Activated T-helper 1 cell treated with anti-CD3 and anti-CD28 coated beads, Interleukin-12 subunit alpha, Interleukin-12 subunit beta, Interleukin-2, Interleukin-4 antibody, amounts not matched to agents 30 ng/mL and 10 ng/mL and 1 ng/mL, durations not matched to agents 14 hours and 24 hours and 36 hours (primary cell): Measurements from ENCODE around the gene TTPAL. TPM values are rescaled to one million over a fixed set of nuclear protein-coding genes. Genes with fewer than 3 reads are reported as not detected.

Experiments
- DNase-seq: peaks from one replicate; pipeline ENCODE4 v3.0.0; 2021; ENCODE audit warnings: low spot score
- H3K27ac Mint-ChIP-seq: one replicate; pipeline ENCODE4 v1.8.0; 2021; ENCODE audit warnings: mild to moderate bottlenecking, mixed read lengths
- H3K27me3 Mint-ChIP-seq: one replicate; pipeline ENCODE4 v1.8.0; 2022; ENCODE audit warnings: mild to moderate bottlenecking, moderate library complexity, mixed read lengths; ENCODE audit not compliant: insufficient read depth
- H3K36me3 Mint-ChIP-seq: one replicate; pipeline ENCODE4 v1.8.0; 2021; ENCODE audit warnings: low read depth, mixed read lengths
- H3K4me1 Mint-ChIP-seq: one replicate; pipeline ENCODE4 v1.8.0; 2021; ENCODE audit warnings: low read depth, mixed read lengths
- H3K4me3 Mint-ChIP-seq: one replicate; pipeline ENCODE4 v1.8.0; 2021; ENCODE audit warnings: mild to moderate bottlenecking, moderate library complexity, mixed read lengths
- H3K9me3 Mint-ChIP-seq: one replicate; pipeline ENCODE4 v1.8.0; 2021; ENCODE audit warnings: mixed read lengths
- intact Hi-C: fragments of 100-400 bp; cut with micrococcal nuclease; formaldehyde crosslinking; loops from one replicate; pipeline ENCODE4 v1.15.1; 2024
- total RNA-seq: library from RNA; stranded (reverse); gene quantifications from 2 replicates; pipeline ENCODE4 v1.2.3, GENCODE V29; 2022

The TTPAL gene
- total RNA-seq, 1 donor from 2014 or later: 22.9 TPM

DNA sequence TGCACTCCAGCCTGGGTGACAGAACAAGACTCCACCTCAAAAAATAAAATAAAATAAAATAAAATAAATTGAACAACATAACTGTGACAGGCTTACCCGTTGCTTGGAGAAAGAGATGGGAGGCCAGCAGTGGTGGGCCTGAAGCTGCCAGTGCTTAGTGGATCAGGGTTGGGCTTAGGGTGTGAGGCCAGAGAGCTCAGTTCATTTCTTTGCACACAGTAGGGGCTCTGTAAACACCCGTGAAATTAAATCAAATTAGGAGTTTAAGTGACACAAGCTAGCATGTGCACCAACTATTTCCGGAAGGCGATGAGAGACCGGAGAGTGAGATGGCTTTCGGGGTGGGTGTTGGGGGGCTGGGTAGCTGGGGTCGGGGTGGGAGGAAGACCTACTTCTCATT, 25.8 kb upstream of the TTPAL start:
- no peaks in the 10 kb centered on the region for H3K4me1 Mint-ChIP-seq
- DNase-seq: no peak
- H3K36me3 Mint-ChIP-seq: no peaks in the 10 kb centered on the region
- peaks cover 2% of the 10 kb centered on the region for H3K27me3 Mint-ChIP-seq
- H3K27ac Mint-ChIP-seq: no peak overlapping the region
- H3K9me3 Mint-ChIP-seq: no peaks in the 10 kb centered on the region
- no peak overlapping the region for H3K4me3 Mint-ChIP-seq
- intact Hi-C loops: no loop called here

GRCh38 chr20:44450281-44450889, 25.3 kb upstream of the TTPAL start:
- Mint-ChIP-seq H3K4me3 (no peak overlapping the region), H3K36me3 (no peaks in the 10 kb centered on the region), H3K9me3 (no peaks in the 10 kb centered on the region), H3K27me3 (peaks cover 2% of the 10 kb centered on the region), H3K4me1 (no peaks in the 10 kb centered on the region), H3K27ac (no peak overlapping the region)
- intact Hi-C loops: no loop called here
- DNase-seq: no peak

DNA sequence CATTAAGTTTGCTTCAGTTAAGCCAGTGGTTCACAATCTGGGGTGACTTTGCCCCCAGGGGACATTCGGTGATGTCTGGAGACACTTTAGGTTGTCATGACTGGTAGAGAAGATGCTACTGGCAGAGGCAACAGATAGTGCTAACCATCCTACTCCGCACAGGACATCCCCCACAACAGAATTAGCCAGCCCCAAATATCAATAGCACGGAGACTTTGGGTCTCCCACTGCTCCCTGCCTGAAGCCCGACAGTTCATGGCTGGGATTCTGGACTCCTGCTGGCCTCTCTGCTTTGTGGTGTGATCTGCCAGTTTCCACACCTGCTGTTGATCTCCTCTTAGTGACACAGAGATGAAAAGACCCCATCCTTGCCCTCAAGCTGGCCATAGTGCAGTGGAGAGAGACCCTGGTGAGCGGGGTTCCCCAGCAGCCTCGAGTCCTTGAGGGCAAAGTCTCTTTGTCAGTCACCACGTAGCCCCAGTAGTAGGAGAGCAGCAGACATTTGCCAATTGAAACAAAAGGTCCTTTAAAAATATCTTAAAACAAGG, 24.7 kb upstream of the TTPAL start:
- intact Hi-C loops: no loop called here
- no peak overlapping the region for H3K4me3 Mint-ChIP-seq
- DNase-seq: no peak
- no peaks in the 10 kb centered on the region for H3K36me3 Mint-ChIP-seq
- no peaks in the 10 kb centered on the region for H3K4me1 Mint-ChIP-seq
- peaks cover 2% of the 10 kb centered on the region for H3K27me3 Mint-ChIP-seq
- no peak overlapping the region for H3K27ac Mint-ChIP-seq
- no peaks in the 10 kb centered on the region for H3K9me3 Mint-ChIP-seq

DNA sequence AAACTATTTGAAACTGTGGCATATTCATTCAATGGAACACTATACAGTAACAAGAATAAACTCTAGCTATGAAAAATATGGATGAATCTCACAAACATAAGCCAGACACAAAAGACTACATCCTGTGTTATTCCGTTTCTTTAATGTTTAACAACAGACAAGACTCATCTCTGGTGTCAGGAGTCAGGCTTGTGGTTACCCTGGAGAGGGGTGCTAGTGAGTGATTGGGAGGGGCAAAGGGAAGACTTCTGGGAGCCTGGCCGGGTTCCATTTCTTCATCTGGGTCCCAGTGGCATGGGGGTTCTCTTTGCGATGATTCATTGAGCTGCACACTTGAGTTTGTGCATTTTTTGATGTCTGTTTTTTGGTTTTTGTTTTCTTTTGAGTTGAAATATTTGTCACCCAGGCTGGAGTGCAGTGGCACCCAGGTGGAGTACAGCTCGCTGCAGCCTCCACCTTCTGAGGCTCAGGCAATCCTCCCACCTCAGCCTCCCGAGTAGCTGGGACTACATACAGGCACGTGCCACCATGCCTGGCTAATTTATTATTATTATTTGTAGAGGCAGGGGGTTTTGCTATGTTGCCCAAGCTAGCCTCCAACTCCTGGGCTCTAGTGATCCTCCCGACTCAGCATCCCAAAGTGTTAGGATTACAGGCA, 21.2 kb upstream of the TTPAL start:
- no peaks in the 10 kb centered on the region for H3K4me1 Mint-ChIP-seq
- intact Hi-C loops: no loop called here
- H3K27me3 Mint-ChIP-seq: no peaks in the 10 kb centered on the region
- H3K9me3 Mint-ChIP-seq: no peaks in the 10 kb centered on the region
- no peak for DNase-seq
- no peak overlapping the region for H3K4me3 Mint-ChIP-seq
- H3K36me3 Mint-ChIP-seq: no peaks in the 10 kb centered on the region
- no peak overlapping the region for H3K27ac Mint-ChIP-seq

DNA sequence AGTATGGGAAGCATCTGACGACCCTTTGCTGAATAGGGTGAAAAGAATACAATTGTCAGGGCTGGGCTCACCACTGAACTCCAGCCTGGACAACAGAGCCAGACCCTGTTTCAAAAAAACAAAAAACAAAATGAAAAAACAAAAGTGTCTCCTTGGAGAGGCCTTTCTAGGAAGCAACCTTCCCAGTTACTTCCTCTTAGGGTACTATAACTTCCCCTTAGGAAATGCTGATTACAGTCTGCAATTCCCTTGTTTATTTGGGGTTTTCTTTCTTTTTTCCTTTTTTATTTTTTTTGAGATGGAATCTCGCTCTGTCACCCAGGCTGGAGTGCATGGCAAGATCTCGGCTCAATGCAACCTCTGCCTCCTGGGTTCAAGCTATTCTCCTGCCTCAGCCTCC, 20.5 kb upstream of the TTPAL start:
- Mint-ChIP-seq H3K36me3 (no peaks in the 10 kb centered on the region), H3K4me3 (no peak overlapping the region), H3K4me1 (no peaks in the 10 kb centered on the region), H3K9me3 (no peaks in the 10 kb centered on the region), H3K27ac (no peak overlapping the region), H3K27me3 (no peaks in the 10 kb centered on the region)
- DNase-seq: no peak
- intact Hi-C loops: no loop called here

- no peak overlapping the region for H3K27ac Mint-ChIP-seq
- no peaks in the 10 kb centered on the region for H3K4me1 Mint-ChIP-seq
- no peaks in the 10 kb centered on the region for H3K27me3 Mint-ChIP-seq
- no peak overlapping the region for H3K4me3 Mint-ChIP-seq
- no peaks in the 10 kb centered on the region for H3K9me3 Mint-ChIP-seq
- no peak for DNase-seq
- no peaks in the 10 kb centered on the region for H3K36me3 Mint-ChIP-seq
- intact Hi-C loops: no loop called here
These were observed 19.1 kb upstream of the TTPAL start for GRCh38 chr20:44456611-44457010.

GRCh38 chr20:44457016-44457415, 18.7 kb upstream of the TTPAL start:
- Mint-ChIP-seq H3K9me3 (no peaks in the 10 kb centered on the region), H3K36me3 (no peaks in the 10 kb centered on the region), H3K4me3 (no peak overlapping the region), H3K27me3 (no peaks in the 10 kb centered on the region), H3K4me1 (no peaks in the 10 kb centered on the region), H3K27ac (no peak overlapping the region)
- DNase-seq: no peak
- intact Hi-C loops: no loop called here

DNA sequence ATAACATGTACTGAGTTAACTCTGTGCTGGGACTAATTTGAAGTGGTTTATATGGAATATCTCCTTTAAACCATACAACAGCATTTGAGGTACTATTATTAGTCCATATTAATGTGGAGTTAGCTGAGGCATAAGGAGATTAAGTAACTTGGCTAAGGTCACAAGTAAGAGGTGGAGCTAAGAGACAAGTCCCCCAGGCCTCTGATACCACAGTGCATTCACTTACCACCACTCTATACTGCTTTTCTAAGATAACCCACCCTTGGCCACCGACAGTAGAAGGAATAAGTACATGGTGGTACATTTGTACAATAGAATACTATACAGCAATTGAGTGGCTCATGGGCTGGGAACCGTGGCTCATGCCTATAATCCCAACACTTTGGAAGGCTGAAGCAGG, 16.4 kb upstream of the TTPAL start:
- H3K27me3 Mint-ChIP-seq: peaks cover 2% of the 10 kb centered on the region
- no peak overlapping the region for H3K27ac Mint-ChIP-seq
- no peak overlapping the region for H3K4me3 Mint-ChIP-seq
- H3K36me3 Mint-ChIP-seq: no peaks in the 10 kb centered on the region
- no peaks in the 10 kb centered on the region for H3K9me3 Mint-ChIP-seq
- intact Hi-C loops: no loop called here
- H3K4me1 Mint-ChIP-seq: no peaks in the 10 kb centered on the region
- DNase-seq: no peak

DNA sequence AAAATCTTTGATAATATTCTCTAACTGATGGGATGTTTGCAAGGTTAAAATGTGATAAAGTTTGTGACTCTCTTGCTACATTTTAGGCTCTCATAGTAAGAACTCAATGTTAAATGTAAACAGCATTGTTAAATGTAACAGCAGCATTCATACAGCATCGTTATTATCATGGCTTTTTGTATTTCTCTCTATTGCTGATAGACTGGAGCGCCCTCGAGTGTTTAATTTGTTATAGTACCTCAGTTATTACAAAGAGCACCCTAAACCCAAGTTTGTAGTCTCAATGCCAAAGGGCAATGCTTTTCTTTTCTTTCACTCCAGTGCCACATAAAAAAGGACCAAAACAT, 14.9 kb upstream of the TTPAL start:
- Mint-ChIP-seq H3K27me3 (peaks cover 2% of the 10 kb centered on the region), H3K36me3 (no peaks in the 10 kb centered on the region), H3K4me3 (no peak overlapping the region), H3K27ac (no peak overlapping the region), H3K9me3 (no peaks in the 10 kb centered on the region), H3K4me1 (no peaks in the 10 kb centered on the region)
- intact Hi-C loops: loop anchor here (1.0 kb wide), 1 partner anchor 72 kb away; no protein-coding TSS in a partner anchor
- no peak for DNase-seq

GRCh38 chr20:44461142-44461802, 14.4 kb upstream of the TTPAL start:
- peaks cover 2% of the 10 kb centered on the region for H3K27me3 Mint-ChIP-seq
- H3K4me1 Mint-ChIP-seq: no peaks in the 10 kb centered on the region
- no peak for DNase-seq
- H3K4me3 Mint-ChIP-seq: no peak overlapping the region
- intact Hi-C loops: loop anchor here (1.0 kb wide), 1 partner anchor 73 kb away; no protein-coding TSS in a partner anchor
- no peaks in the 10 kb centered on the region for H3K9me3 Mint-ChIP-seq
- no peak overlapping the region for H3K27ac Mint-ChIP-seq
- no peaks in the 10 kb centered on the region for H3K36me3 Mint-ChIP-seq

DNA sequence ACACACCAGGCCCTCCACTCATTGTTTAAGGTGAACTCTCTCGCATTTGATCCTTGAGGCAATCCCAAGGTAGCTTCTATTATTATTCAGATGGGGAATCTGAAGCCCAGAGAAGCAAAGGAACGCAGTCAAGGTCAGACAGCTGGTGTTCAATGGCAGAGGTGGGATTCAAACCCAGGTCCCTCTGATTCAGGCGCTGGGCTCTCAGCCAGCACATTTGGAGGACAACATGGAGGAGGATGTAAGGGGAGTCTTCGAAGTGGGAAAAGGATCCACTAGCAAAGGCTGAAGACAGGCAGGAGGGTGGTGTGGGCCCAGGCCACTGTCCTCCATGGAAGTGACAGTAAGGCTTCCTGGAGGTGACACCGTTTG, 13.9 kb upstream of the TTPAL start:
- no peak for DNase-seq
- intact Hi-C loops: loop anchor here (1.0 kb wide), 1 partner anchor 73 kb away; no protein-coding TSS in a partner anchor
- Mint-ChIP-seq H3K9me3 (no peaks in the 10 kb centered on the region), H3K27ac (no peak overlapping the region), H3K4me3 (no peak overlapping the region), H3K27me3 (peaks cover 2% of the 10 kb centered on the region), H3K4me1 (no peaks in the 10 kb centered on the region), H3K36me3 (no peaks in the 10 kb centered on the region)

DNA sequence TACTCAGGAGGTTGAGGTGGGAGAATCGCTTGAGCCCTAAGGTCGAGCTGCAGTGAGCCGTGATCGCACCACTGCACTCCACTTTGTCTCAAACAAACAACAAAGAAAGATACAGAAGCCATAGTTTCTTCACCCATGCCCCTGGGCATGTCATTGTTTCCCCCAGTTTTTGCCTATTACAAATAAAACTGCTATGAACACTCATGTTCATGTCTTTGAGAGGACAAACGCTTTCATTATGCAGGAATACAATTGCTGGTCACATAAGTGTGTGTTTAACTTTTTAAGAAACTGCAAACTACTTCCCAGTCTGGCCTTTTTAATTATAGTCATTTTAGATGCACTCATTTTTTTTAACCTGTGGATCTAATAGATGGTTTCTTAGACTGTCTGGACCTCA, 12.2 kb upstream of the TTPAL start:
- Mint-ChIP-seq H3K4me3 (no peak overlapping the region), H3K27ac (no peak overlapping the region), H3K9me3 (no peaks in the 10 kb centered on the region), H3K4me1 (no peaks in the 10 kb centered on the region), H3K27me3 (peaks cover 2% of the 10 kb centered on the region), H3K36me3 (no peaks in the 10 kb centered on the region)
- intact Hi-C loops: no loop called here
- DNase-seq: no peak

GRCh38 chr20:44464514-44464913, 11.2 kb upstream of the TTPAL start:
- H3K36me3 Mint-ChIP-seq: no peaks in the 10 kb centered on the region
- H3K4me1 Mint-ChIP-seq: no peaks in the 10 kb centered on the region
- peaks cover 2% of the 10 kb centered on the region for H3K27me3 Mint-ChIP-seq
- H3K4me3 Mint-ChIP-seq: no peak overlapping the region
- intact Hi-C loops: no loop called here
- H3K27ac Mint-ChIP-seq: no peak overlapping the region
- DNase-seq: no peak
- no peaks in the 10 kb centered on the region for H3K9me3 Mint-ChIP-seq
